NCI-H446 (cell line): Measurements from ENCODE around the gene CDCP1.
"Not testable (repeated sequence)": the region's sequence is repeated elsewhere in the genome, so short reads cannot be mapped to it uniquely, and the experiment has no call there.

Experiments used
- DNase-seq, 2 experiments: peaks; one replicate each; lab custom pipeline; 2025; lab: John Stamatoyannopoulos, UW

The CDCP1 gene

DNA sequence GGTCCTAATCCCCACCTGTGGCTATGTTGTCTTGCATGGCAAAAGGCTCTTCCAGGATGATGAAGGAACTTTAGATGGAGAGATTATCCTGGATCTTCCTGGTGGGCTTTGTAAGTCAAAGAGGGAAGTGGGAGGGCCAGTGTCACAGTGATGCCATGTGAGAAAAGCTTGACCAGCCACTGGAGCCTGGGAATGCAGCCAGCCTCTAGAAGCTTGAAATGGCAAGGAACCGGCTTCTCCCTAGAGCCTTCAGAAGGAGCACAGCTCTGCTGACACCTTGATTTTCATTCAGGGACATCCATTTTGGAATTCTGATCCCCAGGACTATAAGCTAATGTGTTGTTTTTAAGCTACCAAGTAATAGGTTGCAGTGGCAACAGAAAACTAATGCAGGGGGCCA, 61.8 kb downstream of the CDCP1 start:
- DNase-seq, result no peak

DNA sequence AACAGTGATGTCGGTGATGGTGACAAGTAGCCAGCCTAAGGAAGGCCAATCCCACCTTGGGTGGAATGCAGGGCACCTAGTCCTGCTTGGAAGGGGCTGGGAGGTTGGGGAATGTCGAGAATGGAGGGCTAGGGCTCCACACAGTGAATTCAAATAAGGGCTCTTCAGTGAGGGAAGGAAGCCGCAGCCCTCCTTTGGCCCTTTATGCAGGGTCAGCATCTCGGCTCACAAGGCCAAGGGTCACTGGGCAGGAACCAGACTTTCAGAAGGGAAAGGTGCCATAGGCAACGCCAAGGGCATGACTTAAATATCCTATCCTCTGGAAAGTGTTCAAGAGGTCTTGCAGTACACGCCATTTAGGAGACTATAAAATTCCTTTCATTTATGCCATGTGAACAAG, 63.2 kb downstream of the CDCP1 start:
- DNase-seq, result no peak

DNA sequence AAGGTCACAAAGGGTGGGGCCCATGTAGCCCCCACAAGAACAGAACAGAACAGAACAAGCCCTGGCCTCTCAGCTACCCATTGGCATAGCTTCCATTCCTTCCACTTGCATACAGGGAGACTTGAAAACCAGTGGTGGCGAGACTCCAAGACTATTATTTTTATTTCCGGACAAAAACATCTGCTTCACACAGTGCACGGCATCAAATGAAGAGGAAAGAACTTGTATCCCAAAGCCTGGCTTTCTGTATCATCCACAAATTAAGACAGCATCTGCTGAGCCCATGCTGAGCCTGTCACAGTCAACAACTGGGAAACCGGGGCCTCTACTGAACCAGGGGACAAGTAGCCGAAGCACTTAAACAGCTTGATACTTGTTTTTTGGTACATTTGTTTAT, 64.0 kb downstream of the CDCP1 start:
- DNase-seq, result peak in 1 of 2 experiments; percentile 5

DNA sequence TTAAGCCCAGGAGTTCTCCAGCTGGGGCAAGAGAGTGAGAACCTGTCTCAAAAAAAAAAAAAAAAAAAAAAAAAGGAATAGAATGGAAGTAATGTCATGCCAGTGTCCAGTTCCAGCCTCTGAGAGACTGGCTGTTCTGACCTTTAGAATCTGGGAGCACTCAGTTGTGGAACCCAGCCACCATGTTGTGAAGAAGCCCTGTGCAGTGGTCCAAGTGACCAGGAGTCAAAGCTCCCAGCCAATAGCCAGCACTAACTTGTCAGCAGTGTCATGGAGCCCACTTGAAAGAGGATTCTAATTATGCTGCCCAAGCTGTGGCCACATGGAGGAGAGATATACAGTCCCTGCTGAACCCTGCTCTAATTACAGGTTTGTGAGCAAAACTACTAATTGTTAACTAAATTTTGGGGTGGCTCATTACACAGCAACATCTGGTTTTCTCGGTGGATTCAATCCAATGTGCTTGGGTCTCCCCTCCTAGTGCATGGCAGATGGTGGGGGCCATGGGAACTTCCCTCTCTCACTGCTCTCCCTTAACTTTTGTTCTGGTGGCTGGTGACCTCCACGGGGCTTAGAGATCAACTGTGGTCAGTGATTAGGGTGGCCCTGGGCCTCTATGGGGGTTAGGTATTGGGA, 64.6 kb downstream of the CDCP1 start:
- no peak for DNase-seq

DNA sequence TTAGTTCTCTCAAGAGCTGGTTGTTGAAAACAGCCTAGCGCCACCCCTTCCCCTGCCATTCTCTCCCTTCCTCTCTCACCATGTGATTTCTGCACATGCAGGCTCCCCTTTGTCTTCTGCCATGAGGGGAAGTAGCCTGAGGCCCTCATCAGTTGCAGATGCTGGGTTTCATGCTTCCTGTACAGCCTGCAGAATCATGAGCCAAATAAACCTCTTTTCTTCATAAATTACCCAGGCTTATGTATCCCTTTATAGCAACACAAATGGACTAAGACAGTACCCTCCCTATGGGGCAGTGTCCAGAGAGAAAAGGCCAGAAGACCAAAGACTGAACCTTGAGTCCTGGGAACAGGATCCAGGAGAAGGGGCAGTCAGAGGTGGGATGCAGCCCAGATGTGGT, 65.4 kb downstream of the CDCP1 start:
- no peak for DNase-seq

DNA sequence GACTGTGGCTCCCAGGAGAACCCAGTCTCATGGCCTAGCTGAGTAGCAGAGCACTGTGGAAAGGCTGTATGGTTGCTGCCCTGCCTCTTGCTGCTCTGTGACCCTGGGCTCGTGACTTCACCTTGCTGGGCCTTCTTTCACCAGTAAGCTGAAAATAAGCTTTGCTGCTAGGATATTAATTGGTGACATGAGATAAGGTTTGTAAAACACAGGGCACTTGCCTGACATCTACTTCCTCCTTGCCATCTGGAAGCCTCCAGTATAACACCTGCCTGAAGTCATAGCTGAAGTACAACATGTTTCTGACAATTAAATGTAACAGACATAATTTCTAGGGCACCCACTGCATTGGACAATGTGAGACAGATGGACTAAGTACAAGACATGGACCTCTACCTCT, 66.5 kb downstream of the CDCP1 start:
- DNase-seq, result no peak

DNA sequence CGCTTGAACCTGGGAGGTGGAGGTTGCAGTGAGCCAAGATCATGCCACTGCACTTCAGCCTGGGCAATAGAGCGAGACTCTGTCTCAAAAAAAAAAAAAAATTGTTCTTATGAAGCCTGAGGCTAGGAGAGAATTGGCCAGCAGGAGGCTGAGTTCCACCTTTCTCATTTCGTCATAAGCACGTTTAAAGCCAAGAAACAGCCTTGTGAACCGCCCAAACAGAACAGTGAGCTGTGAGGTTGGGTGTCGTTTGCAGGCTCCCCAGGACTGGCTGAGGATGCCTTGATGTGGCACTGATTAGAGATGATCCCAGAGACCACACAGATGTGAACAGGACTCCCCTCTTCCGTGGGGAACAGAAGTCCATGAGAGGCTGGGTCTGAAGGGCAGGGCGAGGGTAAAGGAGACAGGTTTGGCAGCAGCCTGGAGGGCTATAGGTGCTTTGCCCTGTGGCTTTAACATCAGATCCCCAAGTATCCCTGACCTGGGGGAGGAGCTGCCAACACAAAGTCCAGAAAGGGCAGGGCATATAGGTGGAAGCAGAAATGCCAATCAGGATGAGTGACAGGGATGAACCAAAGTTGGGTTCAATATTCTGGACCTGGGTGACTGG, 67.2 kb downstream of the CDCP1 start:
- DNase-seq, result no peak

DNA sequence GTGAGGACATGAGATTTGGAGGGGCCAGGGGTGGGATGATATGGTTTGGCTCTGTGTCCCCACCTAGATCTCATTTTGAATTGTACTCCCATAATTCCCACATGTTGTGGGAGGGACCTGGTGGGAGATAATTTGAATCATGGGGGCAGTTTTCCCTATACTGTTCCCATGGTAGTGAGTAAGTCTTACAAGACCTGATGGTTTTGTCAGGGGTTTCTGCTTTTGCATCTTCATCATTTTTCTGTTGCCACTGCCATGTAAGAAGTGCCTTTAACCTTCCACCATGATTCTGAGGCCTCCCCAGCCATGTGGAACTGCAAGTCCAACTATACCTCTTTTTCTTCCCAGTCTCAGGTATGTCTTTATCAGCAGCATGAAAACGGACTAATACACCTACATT, 67.9 kb downstream of the CDCP1 start:
- DNase-seq, result not testable (repeated sequence)

DNA sequence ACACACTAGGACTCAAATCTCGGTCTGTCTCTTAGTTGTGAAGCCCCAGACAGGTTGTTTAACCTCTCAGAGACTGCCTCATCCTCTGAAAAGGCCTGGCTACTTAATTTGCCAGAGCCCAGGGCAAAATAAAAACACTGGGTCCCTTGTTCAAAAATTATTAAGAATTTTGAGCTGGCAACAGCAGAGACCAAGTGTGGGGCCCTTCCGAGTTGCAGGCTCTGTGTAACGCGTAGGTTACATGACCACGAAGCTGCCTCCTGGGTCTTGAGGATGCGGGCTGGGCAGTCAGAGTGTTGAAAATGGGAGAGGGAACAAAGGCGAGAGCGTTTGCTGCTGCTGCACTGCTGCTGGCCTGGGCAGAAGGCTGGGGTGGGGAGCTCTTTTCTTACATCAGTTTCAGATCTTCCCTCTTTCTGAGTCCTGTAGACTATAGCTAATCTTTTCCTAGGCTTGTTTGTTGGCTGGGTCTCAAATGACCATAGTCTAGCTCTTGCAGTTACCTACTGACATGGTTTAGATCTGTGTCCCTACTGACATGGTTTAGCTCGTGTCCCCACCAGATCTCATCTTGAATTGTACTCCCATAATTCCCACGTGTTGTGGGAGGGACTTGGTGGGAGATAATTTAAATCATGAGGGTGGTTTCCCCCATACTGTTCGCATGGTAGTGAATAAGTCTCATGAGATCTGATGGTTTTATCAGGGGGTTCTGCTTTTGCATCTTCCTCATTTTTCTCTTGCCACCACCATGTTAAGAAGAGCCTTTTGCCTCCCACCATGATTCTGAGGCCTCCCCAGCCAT, 70.2 kb downstream of the CDCP1 start:
- DNase-seq, result no peak

DNA sequence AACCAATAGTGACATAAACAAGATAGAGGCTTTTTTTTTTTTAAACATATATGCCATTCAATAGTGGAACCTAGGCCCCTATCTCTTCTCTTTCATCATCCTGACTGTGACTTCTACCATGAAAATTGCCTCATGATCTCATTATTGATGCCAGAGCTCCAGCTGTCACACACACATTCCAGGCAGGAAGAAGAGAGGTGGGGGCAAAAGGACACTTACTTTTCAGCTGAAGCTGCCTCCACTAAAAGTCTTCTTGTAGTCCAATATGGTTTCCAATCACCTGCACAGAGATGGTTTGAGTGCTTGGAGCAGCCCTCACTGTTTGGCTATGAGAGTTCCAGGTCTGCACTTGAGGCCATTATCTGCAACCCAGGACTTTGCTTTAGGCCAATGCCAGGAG, 75.1 kb downstream of the CDCP1 start:
- no peak for DNase-seq

DNA sequence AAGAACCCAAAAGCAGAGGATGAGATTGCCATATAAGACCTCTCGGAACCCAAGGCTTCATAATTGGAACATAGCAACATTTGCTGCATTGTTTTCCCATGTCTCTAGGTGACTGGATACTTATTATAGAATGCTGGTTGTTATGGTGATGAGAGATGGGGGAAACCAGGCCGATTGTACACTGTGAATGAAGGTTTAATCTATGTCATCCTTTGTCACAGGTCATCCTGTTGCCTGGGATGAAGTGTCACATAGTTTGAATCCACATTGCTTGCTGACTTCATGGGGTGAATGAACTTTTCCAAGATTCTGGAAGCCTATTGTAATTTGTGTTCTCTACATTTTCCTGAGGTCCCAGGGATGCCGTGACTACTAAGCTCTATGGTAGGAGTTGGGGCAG, 78.2 kb downstream of the CDCP1 start:
- DNase-seq, result no peak

DNA sequence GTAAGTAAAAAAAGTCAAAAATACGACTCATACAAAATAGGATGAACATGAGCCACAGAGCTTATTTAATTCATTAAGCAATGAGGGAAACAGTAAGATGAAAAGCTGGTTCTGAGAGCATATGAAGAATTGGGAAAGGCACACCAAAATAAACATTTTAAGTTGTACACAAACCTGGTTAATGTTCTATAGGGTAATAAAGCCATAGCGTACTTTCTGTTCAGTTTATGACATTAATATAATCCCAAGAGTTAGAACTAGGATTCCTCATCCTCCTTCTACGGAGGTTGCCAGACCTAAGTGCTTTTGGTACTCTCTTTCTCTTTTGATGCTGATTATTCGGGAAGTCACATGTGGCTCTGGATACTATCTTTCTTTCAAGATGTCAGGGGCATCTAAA, 78.7 kb downstream of the CDCP1 start:
- DNase-seq, result no peak

DNA sequence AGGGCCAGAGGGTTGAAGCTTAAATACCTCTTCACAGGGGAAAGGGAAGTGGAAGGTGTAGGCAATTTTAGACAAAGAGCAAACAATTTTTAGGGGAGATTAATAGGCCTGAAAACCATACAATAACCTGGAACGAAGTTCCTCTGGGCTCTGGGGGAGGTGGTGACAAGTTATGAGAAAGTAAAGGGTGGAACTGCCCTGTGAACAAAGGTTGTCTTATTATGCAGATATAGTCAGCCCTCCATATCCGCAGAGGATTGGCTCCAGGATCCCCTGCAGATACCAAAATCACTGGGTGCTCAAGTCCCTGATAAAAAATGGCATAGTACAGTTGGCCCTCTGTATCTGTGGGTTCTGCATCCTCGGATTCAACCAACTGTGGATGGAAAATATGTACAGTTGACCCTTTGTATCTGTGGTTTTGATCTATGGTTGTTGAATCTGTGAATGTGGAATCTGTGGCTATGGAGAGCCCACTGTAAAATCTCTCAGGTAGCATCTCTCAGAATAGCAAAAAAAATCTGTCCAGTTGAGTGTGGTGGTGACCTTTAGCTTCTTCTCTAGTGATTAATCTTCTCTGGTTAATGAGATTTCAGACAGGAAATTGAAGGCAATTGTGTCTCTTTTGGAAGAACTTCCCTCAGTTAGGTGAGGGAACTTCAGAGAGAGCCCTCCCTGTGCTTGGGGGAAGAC, 79.9 kb downstream of the CDCP1 start:
- no peak for DNase-seq

DNA sequence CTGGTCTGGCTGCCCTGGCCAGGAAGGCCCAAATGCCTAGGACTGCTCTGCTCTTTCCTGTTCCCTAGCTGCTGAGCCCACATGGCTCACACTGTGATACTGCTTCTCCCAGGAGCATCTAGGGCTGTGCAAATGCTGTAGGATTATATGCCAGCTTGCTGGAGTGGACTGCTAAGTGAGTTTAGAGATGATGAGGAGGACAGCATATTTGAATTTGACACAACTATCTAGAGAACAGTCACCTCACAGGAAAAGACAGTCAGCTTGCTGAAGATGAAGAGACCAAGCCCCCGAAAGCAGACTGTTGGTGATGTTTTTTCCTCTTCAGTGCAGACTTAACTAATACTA, 80.8 kb downstream of the CDCP1 start:
- DNase-seq, result no peak

DNA sequence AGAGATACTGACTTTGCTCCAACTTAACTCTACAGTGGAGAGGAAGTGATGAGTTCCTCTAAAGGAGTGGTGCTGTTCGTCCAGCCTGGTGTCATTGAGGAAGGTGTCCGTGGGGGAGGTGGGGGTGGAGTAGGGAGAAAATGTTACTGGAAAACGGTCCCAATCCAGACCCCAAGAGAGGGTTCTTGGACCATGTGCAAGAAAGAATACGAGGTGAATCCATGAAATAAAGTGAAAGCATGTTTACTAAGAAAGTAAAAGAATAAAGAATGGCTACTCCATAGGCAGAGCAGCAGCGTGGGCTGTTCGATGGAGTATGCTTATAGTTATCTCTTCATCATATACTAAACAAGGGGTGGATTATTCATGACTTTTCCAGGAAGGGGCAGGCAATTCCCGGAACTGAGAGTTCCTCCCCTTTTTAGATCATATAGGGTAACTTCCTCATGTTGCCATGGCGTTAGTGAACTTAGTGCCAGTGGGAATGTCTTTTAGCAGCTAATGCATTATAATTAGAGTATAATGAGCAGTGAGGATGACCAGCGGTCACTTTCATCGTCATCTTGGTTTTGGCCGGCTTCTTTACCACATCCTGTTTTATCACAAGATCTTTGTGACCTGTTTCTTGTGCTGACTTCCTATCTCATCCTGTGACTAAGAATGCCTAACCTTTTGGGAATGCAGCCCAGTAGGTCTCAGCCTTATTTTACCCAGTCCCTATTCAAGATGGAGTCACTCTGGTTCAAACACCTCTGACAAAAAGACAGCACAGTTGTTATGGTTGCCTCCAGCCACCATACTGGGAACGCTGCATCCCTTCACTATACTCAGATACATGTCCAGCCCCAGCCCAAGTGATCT, 81.4 kb downstream of the CDCP1 start:
- DNase-seq, result no peak

DNA sequence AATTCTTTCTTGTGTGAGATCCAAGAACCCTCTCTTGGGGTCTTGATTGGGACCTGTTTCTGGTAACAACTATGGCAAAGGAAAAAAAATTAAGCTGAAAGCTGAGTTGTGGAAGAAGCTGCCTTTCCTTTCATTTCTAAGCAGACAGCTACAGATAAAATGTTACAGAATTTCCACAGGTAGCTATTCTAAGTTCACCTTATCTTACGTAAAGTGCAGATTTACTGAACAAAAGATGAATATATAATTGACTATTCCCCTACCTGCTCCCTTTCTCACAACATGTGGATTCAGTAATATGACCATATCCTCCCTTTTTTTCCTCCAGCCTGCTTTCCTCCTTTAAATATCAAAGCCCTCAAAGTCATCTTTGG, 83.5 kb downstream of the CDCP1 start:
- no peak for DNase-seq

DNA sequence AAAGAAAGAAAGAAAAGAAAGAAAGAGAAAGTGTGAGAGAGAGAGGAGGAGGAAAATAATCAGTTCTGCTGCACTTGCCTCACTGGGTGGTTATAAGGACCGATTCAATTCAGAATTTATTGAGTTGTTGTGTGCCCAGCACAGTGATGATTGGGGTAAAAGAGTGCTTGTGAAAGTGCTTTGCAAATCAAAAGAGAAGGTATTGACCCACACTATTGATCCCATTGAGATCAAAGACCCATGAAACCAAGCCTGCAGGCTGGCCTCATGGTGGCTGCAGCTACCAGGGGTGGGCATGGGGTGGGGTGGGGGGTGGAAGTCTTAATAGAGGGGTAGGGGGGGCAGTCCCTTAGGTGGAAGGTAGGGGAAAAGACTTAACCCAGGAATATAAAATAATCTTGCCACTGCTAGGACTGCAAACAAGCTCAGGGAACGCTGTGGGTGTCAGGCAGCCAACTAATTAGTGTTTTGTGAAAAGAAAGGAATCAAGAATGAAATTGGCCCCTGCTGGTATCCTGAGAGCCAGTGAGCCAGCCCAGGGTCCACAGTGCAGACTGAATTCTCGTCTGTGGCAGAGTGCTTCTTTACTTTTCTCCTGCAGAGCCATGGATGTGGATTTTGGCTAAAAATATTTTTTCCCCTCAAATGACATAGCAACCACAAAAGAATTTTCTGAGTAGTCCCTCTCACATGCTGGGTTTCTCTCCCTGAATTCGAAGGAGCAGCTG, 85.8 kb downstream of the CDCP1 start:
- no peak for DNase-seq

DNA sequence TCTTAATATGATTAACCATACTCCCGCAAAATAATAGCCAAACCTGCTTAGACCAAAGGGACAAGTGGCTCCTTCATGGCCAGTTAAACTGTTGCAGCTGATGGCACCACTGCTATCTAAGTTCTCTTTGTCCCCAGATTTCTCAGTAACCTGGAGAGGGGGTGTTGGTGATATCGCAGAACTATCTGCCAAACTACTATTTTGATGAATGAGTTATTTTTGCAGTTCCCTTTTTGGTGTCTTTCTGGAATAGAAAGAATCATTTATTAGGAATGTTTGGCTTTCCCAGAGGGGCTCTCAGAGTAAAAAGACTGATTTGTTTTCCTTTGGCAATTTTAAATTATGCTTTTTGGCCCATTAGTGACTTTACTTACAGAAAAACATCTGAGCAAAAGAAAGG, 87.0 kb downstream of the CDCP1 start:
- no peak for DNase-seq

DNA sequence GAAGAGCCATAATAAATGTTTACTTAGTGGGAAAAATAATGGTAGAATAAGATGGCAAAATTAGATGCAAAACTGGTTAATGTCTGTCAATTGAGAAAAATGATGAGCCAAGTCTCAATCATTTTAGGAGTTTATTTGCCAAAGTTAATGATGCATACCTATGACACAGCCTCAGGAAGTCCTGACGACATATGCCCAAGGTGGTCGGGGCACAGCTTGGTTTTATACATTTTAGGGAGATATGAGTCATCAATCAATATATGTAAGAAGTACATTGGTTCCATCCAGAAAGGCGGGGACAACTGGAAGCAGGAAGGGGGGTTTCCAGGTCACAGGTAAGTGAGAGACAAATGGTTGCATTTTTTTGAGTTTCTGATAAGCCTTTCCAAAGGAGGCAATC, 88.6 kb downstream of the CDCP1 start:
- no peak for DNase-seq

DNA sequence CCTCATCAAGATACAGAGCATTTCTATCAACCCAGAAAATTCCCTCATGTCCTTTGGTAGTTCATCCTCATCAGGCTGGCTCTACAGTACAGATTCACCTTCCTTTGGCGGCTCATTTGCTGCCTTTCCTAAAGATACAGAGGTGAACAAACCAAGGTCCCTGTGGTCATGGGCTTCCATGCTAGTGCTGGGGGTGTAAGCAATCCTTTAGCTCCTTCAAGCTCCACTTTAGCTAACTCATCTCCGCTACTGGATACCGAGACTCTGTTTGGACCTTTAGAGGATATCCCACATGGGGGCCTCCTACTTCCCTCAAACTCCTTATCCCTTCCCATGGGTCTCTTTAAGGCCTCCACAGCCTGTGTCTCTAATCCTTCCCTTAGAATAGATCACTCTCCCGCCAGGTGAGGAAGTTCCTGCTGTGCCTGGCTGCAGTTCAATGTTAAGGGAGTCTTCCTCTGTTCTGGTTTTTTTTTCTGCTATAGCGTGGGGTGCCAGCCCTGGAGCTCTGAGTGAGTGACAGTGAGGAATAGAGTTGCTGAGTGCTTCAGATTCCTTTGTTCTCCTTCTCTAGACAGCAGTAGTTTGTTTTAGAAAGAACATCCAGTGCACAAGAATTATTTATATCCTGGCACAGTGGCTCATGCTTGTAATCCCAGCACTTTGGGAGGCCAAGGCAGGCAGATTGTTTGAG, 89.4 kb downstream of the CDCP1 start:
- DNase-seq, result no peak
